IMR-90 (cell line): ENCODE data around the gene RAP2A. TPM values are rescaled to one million over a fixed set of nuclear protein-coding genes. Genes with fewer than 3 reads are reported as not detected.

Experiments
- ATAC-seq: fragments of 200-7000 bp; cut with Tn5 transposase; 2 replicates; pipeline ENCODE4 v1.9.1; 2020; ENCODE audit warnings: low read depth, mild to moderate bottlenecking, moderate library complexity
- BruUV-seq: library from RNA; stranded (reverse); fragments of 400-500 nt; replicated peaks from 2 replicates; lab custom pipeline; 2021; lab: Mats Ljungman, UMichigan
- CTCF ChIA-PET: fragments of 300-600 bp; formaldehyde crosslinking; extraction: SDS; loops from one replicate; lab custom pipeline; 2021; ENCODE audit warnings: antibody characterized with exemption; lab: Yijun Ruan, JAX
- POLR2A ChIA-PET: fragments of 300-600 bp; sonication (Branson Sonifier 250); formaldehyde crosslinking; loops from one replicate; lab custom pipeline; 2022; ENCODE audit warnings: antibody characterized with exemption; ENCODE audit not compliant: unreplicated experiment; lab: Charles Lee
- DNase-seq: peaks from one replicate; pipeline ENCODE4 v3.0.0; 2013
- H2AFZ ChIP-seq: replicated peaks from 2 replicates; pipeline ENCODE3; 2013; ENCODE audit warnings: low read length, mild to moderate bottlenecking; ENCODE audit not compliant: poor library complexity
- H2AK5ac ChIP-seq: 2 replicates; pipeline ENCODE4 v1.6.1; 2013; ENCODE audit warnings: low read depth, low read length, inconsistent platforms
- H2AK9ac ChIP-seq: replicated peaks from 2 replicates; pipeline ENCODE3; 2013; ENCODE audit warnings: mild to moderate bottlenecking, low read depth, low read length, moderate library complexity; ENCODE audit not compliant: poor library complexity
- H2BK120ac ChIP-seq: 2 replicates; pipeline ENCODE4 v1.6.1; 2013; ENCODE audit warnings: low read depth, low read length, inconsistent platforms
- H2BK15ac ChIP-seq: 3 replicates; pipeline ENCODE4 v1.6.1; 2013; ENCODE audit warnings: low read depth, low read length, inconsistent platforms
- H2BK20ac ChIP-seq: 2 replicates; pipeline ENCODE4 v1.6.1; 2013; ENCODE audit warnings: low read depth, mild to moderate bottlenecking, inconsistent platforms, low read length, moderate library complexity
- H2BK5ac ChIP-seq: 2 replicates; pipeline ENCODE4 v1.6.1; 2013; ENCODE audit warnings: mild to moderate bottlenecking, low read depth, low read length, inconsistent platforms; ENCODE audit not compliant: poor library complexity, severe bottlenecking
- H3K14ac ChIP-seq: replicated peaks from 2 replicates; pipeline ENCODE4 v1.6.1; 2013; ENCODE audit warnings: low read depth, low read length, inconsistent platforms
- H3K18ac ChIP-seq: 2 replicates; pipeline ENCODE4 v1.6.1; 2013; ENCODE audit warnings: low read depth, low read length, control low read depth
- H3K23ac ChIP-seq: 2 replicates; pipeline ENCODE4 v1.6.1; 2013; ENCODE audit warnings: low read depth, low read length, inconsistent platforms
- H3K27ac ChIP-seq: 2 replicates; pipeline ENCODE4 v1.5.1; 2013; ENCODE audit warnings: mild to moderate bottlenecking, control low read depth, low read length; ENCODE audit not compliant: insufficient read depth
- H3K27me3 ChIP-seq: 2 replicates; pipeline ENCODE4 v1.6.1; 2013; ENCODE audit warnings: low read length; ENCODE audit not compliant: control insufficient read depth, insufficient read depth
- H3K36me3 ChIP-seq: 2 replicates; pipeline ENCODE4 v1.6.1; 2013; ENCODE audit warnings: low read length, mixed read lengths; ENCODE audit not compliant: control insufficient read depth, insufficient read depth
- H3K4ac ChIP-seq: 2 replicates; pipeline ENCODE4 v1.6.1; 2013; ENCODE audit warnings: low read depth, low read length, inconsistent platforms
- H3K4me1 ChIP-seq: 2 replicates; pipeline ENCODE4 v1.6.1; 2013; ENCODE audit warnings: low read length, mixed read lengths; ENCODE audit not compliant: control insufficient read depth, insufficient read depth
- H3K4me2 ChIP-seq: 2 replicates; pipeline ENCODE4 v1.6.1; 2013; ENCODE audit warnings: low read depth, mild to moderate bottlenecking, control low read depth, low read length, moderate library complexity
- H3K4me3 ChIP-seq: 2 replicates; pipeline ENCODE4 v1.5.1; 2013; ENCODE audit warnings: low read depth, mild to moderate bottlenecking, control low read depth, low read length, moderate library complexity; ENCODE audit not compliant: insufficient read depth
- H3K56ac ChIP-seq: 2 replicates; pipeline ENCODE4 v1.6.1; 2013; ENCODE audit warnings: low read length, inconsistent platforms; ENCODE audit not compliant: insufficient read depth; ENCODE audit errors: extremely low read depth
- H3K79me1 ChIP-seq, 2 experiments: 2 replicates each; pipeline ENCODE4 v1.6.1; 2013; ENCODE audit warnings: low read length in 2 of 2, inconsistent platforms in 1 of 2, low read depth in 1 of 2
- H3K9ac ChIP-seq: 2 replicates; pipeline ENCODE4 v1.6.1; 2013; ENCODE audit warnings: low read depth, low read length, control low read depth
- H3K9me1 ChIP-seq: 2 replicates; pipeline ENCODE4 v1.6.1; 2013; ENCODE audit warnings: low read length, inconsistent platforms; ENCODE audit not compliant: insufficient read depth
- H3K9me3 ChIP-seq: 2 replicates; pipeline ENCODE4 v1.6.1; 2013; ENCODE audit warnings: low read length; ENCODE audit not compliant: control insufficient read depth, insufficient read depth
- H4K20me1 ChIP-seq: 2 replicates; pipeline ENCODE4 v1.6.1; 2013; ENCODE audit warnings: low read length, inconsistent platforms; ENCODE audit not compliant: insufficient read depth
- H4K5ac ChIP-seq: 2 replicates; pipeline ENCODE4 v1.6.1; 2013; ENCODE audit warnings: mild to moderate bottlenecking, low read depth, low read length, control low read depth
- H4K8ac ChIP-seq, 2 experiments: 2 replicates each; pipeline ENCODE4 v1.6.1; 2013; ENCODE audit warnings: low read depth in 2 of 2, low read length in 2 of 2, control low read depth in 1 of 2, inconsistent platforms in 1 of 2
- H4K91ac ChIP-seq: 2 replicates; pipeline ENCODE4 v1.6.1; 2013; ENCODE audit warnings: low read depth, low read length, inconsistent platforms; ENCODE audit not compliant: insufficient read depth
- CEBPB ChIP-seq: IDR thresholded peaks from 2 replicates; pipeline ENCODE4 v1.6.1; 2012; ENCODE audit warnings: low read depth, low read length, improper control_type of control experiment
- CHD1 ChIP-seq: IDR thresholded peaks from 2 replicates; pipeline ENCODE4 v1.6.1; 2012; ENCODE audit warnings: low read depth, low read length, improper control_type of control experiment
- FOS ChIP-seq: fragments of 150-350 bp; IDR thresholded peaks from 2 replicates; pipeline ENCODE4 v1.6.1; 2016; ENCODE audit warnings: low read depth, low read length
- MAFK ChIP-seq: IDR thresholded peaks from 2 replicates; pipeline ENCODE4 v1.6.1; 2012; ENCODE audit warnings: low read depth, low read length, improper control_type of control experiment
- MAZ ChIP-seq: IDR thresholded peaks from 2 replicates; pipeline ENCODE4 v1.6.1; 2012; ENCODE audit warnings: low read depth, mild to moderate bottlenecking, low read length, improper control_type of control experiment, moderate library complexity, borderline replicate concordance
- POLR2A ChIP-seq: IDR thresholded peaks from 2 replicates; pipeline ENCODE4 v1.6.1; 2012; ENCODE audit warnings: mild to moderate bottlenecking, low read depth, low read length
- RCOR1 ChIP-seq: IDR thresholded peaks from 2 replicates; pipeline ENCODE4 v1.6.1; 2012; ENCODE audit warnings: mild to moderate bottlenecking, low read length, improper control_type of control experiment; ENCODE audit not compliant: insufficient replicate concordance
- RFX5 ChIP-seq: IDR thresholded peaks from 2 replicates; pipeline ENCODE4 v1.8.0; 2012; ENCODE audit warnings: low read depth, mild to moderate bottlenecking, low read length, moderate library complexity
- SMC3 ChIP-seq: fragments of 150-350 bp; IDR thresholded peaks from 2 replicates; pipeline ENCODE4 v1.6.1; 2016; ENCODE audit warnings: low read depth, mild to moderate bottlenecking, antibody characterized with exemption, low read length, moderate library complexity
- USF2 ChIP-seq: fragments of 150-350 bp; IDR thresholded peaks from 2 replicates; pipeline ENCODE4 v1.6.1; 2017; ENCODE audit warnings: mild to moderate bottlenecking, antibody characterized with exemption, low read length, low read depth
- WGBS, 2 experiments: methylation state at CpG; one replicate each; pipeline versions ENCODE4 v1.1.5 to v1.1.7; 2013; ENCODE audit warnings: missing lambda C conversion rate in 2 of 2; ENCODE audit not compliant: insufficient read length in 1 of 2; ENCODE audit errors: extremely low coverage in 2 of 2; 5-methylcytosine and 5-hydroxymethylcytosine counted together
- dilution Hi-C: fragments of 300-500 bp; cut with HindIII; formaldehyde crosslinking; loops from one replicate; pipeline ENCODE4 v1.14.3; 2018; ENCODE audit warnings: low sequenced_read_pairs; ENCODE audit not compliant: unreplicated experiment
- in situ Hi-C: fragments of 300-500 bp; cut with MboI; formaldehyde crosslinking; loops from 3 replicates; pipeline ENCODE4 v1.14.3; 2019; ENCODE audit warnings: low sequenced_read_pairs, inconsistent platforms, mixed read lengths
- intact Hi-C: fragments of 100-400 bp; cut with micrococcal nuclease; formaldehyde crosslinking; loops from 2 replicates; pipeline ENCODE4 v1.10.0; 2022
- polyA plus RNA-seq, 3 experiments: library from polyadenylated mRNA; depleted of rRNA; stranded (reverse); fragments of >200 nt; gene quantifications; 2 replicates each; pipeline ENCODE4 v1.2.3, GENCODE V29; 2012; ENCODE audit warnings: low replicate concordance in 1 of 3
- total RNA-seq: library from RNA; depleted of rRNA; stranded (reverse); fragments of >200 nt; gene quantifications from 2 replicates; pipeline ENCODE4 v1.2.3, GENCODE V29; 2012
- TF ChIP-seq, protein P1 (sequence below): fragments of 150-350 bp; IDR thresholded peaks from 2 replicates; pipeline ENCODE4 v1.6.1; 2016; ENCODE audit warnings: low read depth, mild to moderate bottlenecking, low read length, moderate library complexity, borderline replicate concordance
- TF ChIP-seq, protein P2 (sequence below): conservative IDR thresholded peaks from 2 replicates; pipeline ENCODE4 v1.5.1; 2012; ENCODE audit warnings: mild to moderate bottlenecking, low read depth, low read length, improper control_type of control experiment

Gene RAP2A
- total and polyA plus RNA-seq, 2 of the 4 experiments (the other 2 are of a cell fraction): 6.4 to 21.0 TPM

GRCh38 chr13:97434397-97435201 is 630 bp downstream of the RAP2A start (continued):
- TF ChIP-seq RFX5 (no peak), MAFK (no peak)

DNA sequence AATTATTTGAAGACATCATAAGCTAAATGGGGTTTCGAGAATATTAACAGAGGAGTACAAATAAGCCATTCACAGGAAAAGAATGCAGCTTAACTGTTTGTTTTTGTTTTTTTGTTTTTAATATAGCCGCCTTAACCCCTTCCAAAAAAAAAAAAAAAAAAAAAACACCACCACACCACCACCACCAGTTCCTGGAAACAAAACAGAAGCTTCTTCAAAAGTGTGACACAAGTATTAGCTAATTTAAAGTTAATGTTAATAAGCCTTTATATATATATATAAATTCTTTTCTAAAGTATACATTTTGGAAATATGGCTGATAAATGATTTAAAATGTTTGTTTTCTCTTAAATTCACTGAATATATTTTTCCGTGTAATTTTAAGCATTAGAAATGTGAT is 1.4 kb downstream of the RAP2A start:
- Histone ChIP-seq H3K4me2 (peak overlapping the region; percentile 99), H3K4me3 (peak overlapping the region; percentile 70), H2BK15ac (no peak overlapping the region), H3K18ac (no peak overlapping the region), H4K5ac (no peak overlapping the region), H4K20me1 (peaks cover 13% of the 10 kb centered on the region), H2BK20ac (no peak overlapping the region), H4K91ac (no peak overlapping the region), H2AK5ac (no peak overlapping the region), H3K36me3 (no peaks in the 10 kb centered on the region), H3K4ac (no peak overlapping the region), H3K27ac (no peak overlapping the region; the same call in 1 of the 2 replicates), H3K14ac (no peak overlapping the region), H3K56ac (no peak overlapping the region), H3K9ac (peak overlapping the region; percentile 97; the same call in 1 of the 2 replicates), H3K9me1 (peaks cover 5% of the 10 kb centered on the region; the same call in 1 of the 2 replicates), H3K4me1 (peaks cover 4% of the 10 kb centered on the region; the same call in 1 of the 2 replicates), H3K23ac (no peak overlapping the region), H3K27me3 (no peaks in the 10 kb centered on the region), H2BK5ac (peak overlapping the region; percentile 32), H2AFZ (no peak overlapping the region), H3K9me3 (no peaks in the 10 kb centered on the region), H2AK9ac (no peak overlapping the region), H4K8ac (no peak overlapping the region), H3K79me1 (peaks cover 22 to 51% of the 10 kb centered on the region in 2 experiments), H2BK120ac (no peak overlapping the region)
- no CpG with 5 or more reads among the region's 3 CpGs for WGBS, 2 experiments
- no TSS peak for BruUV-seq
- dilution Hi-C loops (no loop called here), in situ Hi-C loops (no loop called here), intact Hi-C loops (loop anchor here (1.0 to 10.0 kb wide), 4 partner anchors 109 to 365 kb away; no protein-coding TSS in a partner anchor)
- POLR2A ChIA-PET: interaction anchor here (0.6 kb wide), 1 partner anchor 1382 kb away, joined by 12 read pairs; no protein-coding TSS in a partner anchor
- DNase-seq: no peak
- no peak for ATAC-seq
- CTCF ChIA-PET: no interaction called here
- no peak for TF ChIP-seq FOS
- no peak for TF ChIP-seq MAFK
- TF ChIP-seq, protein P1, sequence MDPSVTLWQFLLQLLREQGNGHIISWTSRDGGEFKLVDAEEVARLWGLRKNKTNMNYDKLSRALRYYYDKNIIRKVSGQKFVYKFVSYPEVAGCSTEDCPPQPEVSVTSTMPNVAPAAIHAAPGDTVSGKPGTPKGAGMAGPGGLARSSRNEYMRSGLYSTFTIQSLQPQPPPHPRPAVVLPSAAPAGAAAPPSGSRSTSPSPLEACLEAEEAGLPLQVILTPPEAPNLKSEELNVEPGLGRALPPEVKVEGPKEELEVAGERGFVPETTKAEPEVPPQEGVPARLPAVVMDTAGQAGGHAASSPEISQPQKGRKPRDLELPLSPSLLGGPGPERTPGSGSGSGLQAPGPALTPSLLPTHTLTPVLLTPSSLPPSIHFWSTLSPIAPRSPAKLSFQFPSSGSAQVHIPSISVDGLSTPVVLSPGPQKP: no peak
- no peak for TF ChIP-seq USF2
- TF ChIP-seq, protein P2, sequence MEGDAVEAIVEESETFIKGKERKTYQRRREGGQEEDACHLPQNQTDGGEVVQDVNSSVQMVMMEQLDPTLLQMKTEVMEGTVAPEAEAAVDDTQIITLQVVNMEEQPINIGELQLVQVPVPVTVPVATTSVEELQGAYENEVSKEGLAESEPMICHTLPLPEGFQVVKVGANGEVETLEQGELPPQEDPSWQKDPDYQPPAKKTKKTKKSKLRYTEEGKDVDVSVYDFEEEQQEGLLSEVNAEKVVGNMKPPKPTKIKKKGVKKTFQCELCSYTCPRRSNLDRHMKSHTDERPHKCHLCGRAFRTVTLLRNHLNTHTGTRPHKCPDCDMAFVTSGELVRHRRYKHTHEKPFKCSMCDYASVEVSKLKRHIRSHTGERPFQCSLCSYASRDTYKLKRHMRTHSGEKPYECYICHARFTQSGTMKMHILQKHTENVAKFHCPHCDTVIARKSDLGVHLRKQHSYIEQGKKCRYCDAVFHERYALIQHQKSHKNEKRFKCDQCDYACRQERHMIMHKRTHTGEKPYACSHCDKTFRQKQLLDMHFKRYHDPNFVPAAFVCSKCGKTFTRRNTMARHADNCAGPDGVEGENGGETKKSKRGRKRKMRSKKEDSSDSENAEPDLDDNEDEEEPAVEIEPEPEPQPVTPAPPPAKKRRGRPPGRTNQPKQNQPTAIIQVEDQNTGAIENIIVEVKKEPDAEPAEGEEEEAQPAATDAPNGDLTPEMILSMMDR: no peak
- no peak for TF ChIP-seq RCOR1
- no peak for TF ChIP-seq SMC3
- no peak for TF ChIP-seq CEBPB
- no peak for TF ChIP-seq CHD1
- no peak for TF ChIP-seq POLR2A
- TF ChIP-seq MAZ: no peak
